ENCODE data around the gene CPNE8.

DNA sequence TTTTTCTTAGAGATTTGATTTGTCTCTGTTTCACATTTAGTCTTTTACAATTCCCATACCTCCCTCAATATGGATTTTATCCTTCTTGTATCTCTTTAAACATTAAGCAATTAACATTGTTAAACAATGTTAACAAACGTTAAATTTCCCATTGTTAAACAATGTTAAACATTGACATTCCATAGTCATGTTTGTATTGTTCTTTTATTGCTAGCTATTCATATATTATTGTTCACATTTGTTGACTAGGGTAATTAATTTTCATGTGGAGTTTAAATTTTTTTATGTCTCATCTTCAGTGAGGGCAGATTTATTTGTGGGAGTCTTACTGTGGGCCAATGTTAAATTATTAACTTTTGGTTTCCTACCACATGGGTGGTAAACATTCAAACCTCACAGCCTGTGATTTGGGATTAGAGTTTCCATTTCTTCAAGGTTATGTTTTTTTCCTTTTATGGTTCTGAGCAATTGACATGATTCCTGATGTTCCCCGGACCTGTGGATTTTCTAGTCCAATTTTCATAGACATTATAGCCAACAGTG, 294.5 kb downstream of the CPNE8 start:
- TF ChIP-seq POLR2A (IDR thresholded peaks at IDR 0.05) = no peak
- TF ChIP-seq, protein P1, sequence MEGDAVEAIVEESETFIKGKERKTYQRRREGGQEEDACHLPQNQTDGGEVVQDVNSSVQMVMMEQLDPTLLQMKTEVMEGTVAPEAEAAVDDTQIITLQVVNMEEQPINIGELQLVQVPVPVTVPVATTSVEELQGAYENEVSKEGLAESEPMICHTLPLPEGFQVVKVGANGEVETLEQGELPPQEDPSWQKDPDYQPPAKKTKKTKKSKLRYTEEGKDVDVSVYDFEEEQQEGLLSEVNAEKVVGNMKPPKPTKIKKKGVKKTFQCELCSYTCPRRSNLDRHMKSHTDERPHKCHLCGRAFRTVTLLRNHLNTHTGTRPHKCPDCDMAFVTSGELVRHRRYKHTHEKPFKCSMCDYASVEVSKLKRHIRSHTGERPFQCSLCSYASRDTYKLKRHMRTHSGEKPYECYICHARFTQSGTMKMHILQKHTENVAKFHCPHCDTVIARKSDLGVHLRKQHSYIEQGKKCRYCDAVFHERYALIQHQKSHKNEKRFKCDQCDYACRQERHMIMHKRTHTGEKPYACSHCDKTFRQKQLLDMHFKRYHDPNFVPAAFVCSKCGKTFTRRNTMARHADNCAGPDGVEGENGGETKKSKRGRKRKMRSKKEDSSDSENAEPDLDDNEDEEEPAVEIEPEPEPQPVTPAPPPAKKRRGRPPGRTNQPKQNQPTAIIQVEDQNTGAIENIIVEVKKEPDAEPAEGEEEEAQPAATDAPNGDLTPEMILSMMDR (IDR thresholded peaks at IDR 0.05) = no peak

All from sigmoid colon (tissue), 3 donors.